ENCODE measurements around the gene FILIP1. TPM values are rescaled to one million over a fixed set of nuclear protein-coding genes. Genes with fewer than 3 reads are reported as not detected.

The FILIP1 gene
- total and polyA plus RNA-seq, 8 donors: 14.4 to 45.2 (median 32.5) TPM

GRCh38 chr6:75268121-75268987 lies 225.2 kb downstream of the FILIP1 start:
- no peak for TF ChIP-seq CTCF (IDR thresholded peaks at IDR 0.05)
- Histone ChIP-seq H3K4me3 (no peak overlapping the region), H3K4me1 (peaks cover 11 to 54% of the 10 kb centered on the region in 2 donors), H3K27me3 (no peaks in the 10 kb centered on the region), H3K36me3 (peaks cover 0 to 19% of the 10 kb centered on the region in 2 donors), H3K9me3 (no peaks in the 10 kb centered on the region), H3K27ac (peak overlapping the region in 1 of 2 donors; percentile 43)
- no peak for DNase-seq
- ATAC-seq: peak; percentile 39
- intact Hi-C loops (cut with DNase I): no loop called here

- no peak for TF ChIP-seq CTCF (IDR thresholded peaks at IDR 0.05)
- Histone ChIP-seq H3K4me1 (peaks cover 8 to 46% of the 10 kb centered on the region in 2 donors), H3K27me3 (no peaks in the 10 kb centered on the region), H3K27ac (no peak overlapping the region), H3K36me3 (peaks cover 0 to 27% of the 10 kb centered on the region in 2 donors), H3K9me3 (no peaks in the 10 kb centered on the region), H3K4me3 (no peak overlapping the region)
- intact Hi-C loops (cut with DNase I): no loop called here
- no peak for ATAC-seq
- no peak for DNase-seq
Observed at GRCh38 chr6:75267461-75267860, 226.1 kb downstream of the FILIP1 start.

- peak; percentile 63 to 80 for TF ChIP-seq CTCF (IDR thresholded peaks at IDR 0.05)
- Histone ChIP-seq H3K36me3 (peaks cover 0 to 34% of the 10 kb centered on the region in 2 donors), H3K27ac (no peak overlapping the region), H3K9me3 (no peaks in the 10 kb centered on the region), H3K27me3 (no peaks in the 10 kb centered on the region), H3K4me1 (peaks cover 4 to 41% of the 10 kb centered on the region in 2 donors), H3K4me3 (no peak overlapping the region)
- intact Hi-C loops (cut with DNase I): no loop called here
- DNase-seq (peak in 1 of 4 donors; percentile 46), ATAC-seq (peak; percentile 83)
Observed at GRCh38 chr6:75266716-75267291, 226.8 kb downstream of the FILIP1 start.

- H3K36me3 ChIP-seq: peaks cover 0 to 67% of the 10 kb centered on the region in 2 donors
- H3K4me3 ChIP-seq: no peak overlapping the region
- no peaks in the 10 kb centered on the region for H3K9me3 ChIP-seq
- no peak for TF ChIP-seq CTCF (IDR thresholded peaks at IDR 0.05)
- ATAC-seq: no peak
- H3K4me1 ChIP-seq: peaks cover 0 to 22% of the 10 kb centered on the region in 2 donors
- intact Hi-C loops (cut with DNase I): no loop called here
- no peaks in the 10 kb centered on the region for H3K27me3 ChIP-seq
- no peak overlapping the region for H3K27ac ChIP-seq
- peak in 1 of 4 donors; percentile 65 for DNase-seq
Observed at GRCh38 chr6:75263401-75263750, 230.2 kb downstream of the FILIP1 start.

GRCh38 chr6:75262716-75263400 lies 230.7 kb downstream of the FILIP1 start:
- H3K4me3 ChIP-seq: no peak overlapping the region
- TF ChIP-seq CTCF (IDR thresholded peaks at IDR 0.05): no peak
- no peaks in the 10 kb centered on the region for H3K27me3 ChIP-seq
- intact Hi-C loops (cut with DNase I): no loop called here
- no peaks in the 10 kb centered on the region for H3K9me3 ChIP-seq
- peaks cover 0 to 72% of the 10 kb centered on the region in 2 donors for H3K36me3 ChIP-seq
- H3K27ac ChIP-seq: no peak overlapping the region
- no peak for ATAC-seq
- H3K4me1 ChIP-seq: peaks cover 0 to 16% of the 10 kb centered on the region in 2 donors
- no peak for DNase-seq

All from left lung (tissue), 10 donors.